Caco-2 (cell line): ENCODE measurements around the gene IL12RB2. TPM values are rescaled to one million over a fixed set of nuclear protein-coding genes. Genes with fewer than 3 reads are reported as not detected.

ENCODE experiments used
- BruUV-seq: library from RNA; stranded (reverse); fragments of 400-500 nt; replicated peaks from 2 replicates; lab custom pipeline; 2021; lab: Mats Ljungman, UMichigan
- CTCF ChIA-PET: fragments of 300-600 bp; sonication (Branson Sonifier 250); formaldehyde crosslinking; loops from one replicate; lab custom pipeline; 2022; ENCODE audit warnings: antibody characterized with exemption; lab: Charles Lee
- POLR2A ChIA-PET: fragments of 300-600 bp; sonication (Branson Sonifier 250); formaldehyde crosslinking; loops from one replicate; lab custom pipeline; 2022; ENCODE audit warnings: antibody characterized with exemption; lab: Charles Lee
- DNase-seq, 2 experiments: peaks; one replicate each; pipeline versions ENCODE4 v3.0.0 to v3.0.0-alpha.2; 2020 to 2022
- H3K27me3 ChIP-seq: replicated peaks from 2 replicates; pipeline ENCODE4 v1.6.0; 2011; ENCODE audit warnings: low read length; ENCODE audit not compliant: control insufficient read depth, insufficient read depth
- H3K36me3 ChIP-seq: 2 replicates; pipeline ENCODE4 v1.5.1; 2011; ENCODE audit warnings: low read length; ENCODE audit not compliant: control insufficient read depth, insufficient read depth
- H3K4me1 ChIP-seq: fragments of 250-450 bp; sonication (Bioruptor Pico); 2 replicates; pipeline ENCODE4 v1.5.1; 2020; ENCODE audit warnings: mild to moderate bottlenecking
- H3K4me3 ChIP-seq: 2 replicates; pipeline ENCODE4 v1.5.1; 2011; ENCODE audit warnings: low read depth, mild to moderate bottlenecking, control low read depth, low read length
- H3K9me3 ChIP-seq: fragments of 250-450 bp; sonication (Bioruptor Pico); 2 replicates; pipeline ENCODE4 v1.5.1; 2020; ENCODE audit warnings: mild to moderate bottlenecking, moderate library complexity
- H3K27ac Mint-ChIP-seq: one replicate; pipeline ENCODE4 v1.8.0; 2022; ENCODE audit warnings: mixed read lengths; ENCODE audit not compliant: unreplicated experiment
- H3K27me3 Mint-ChIP-seq: one replicate; pipeline ENCODE4 v1.8.0; 2022; ENCODE audit warnings: mixed read lengths; ENCODE audit not compliant: insufficient read depth, unreplicated experiment
- H3K36me3 Mint-ChIP-seq: one replicate; pipeline ENCODE4 v1.8.0; 2022; ENCODE audit warnings: mild to moderate bottlenecking, mixed read lengths; ENCODE audit not compliant: insufficient read depth, unreplicated experiment
- H3K4me1 Mint-ChIP-seq: one replicate; pipeline ENCODE4 v1.8.0; 2022; ENCODE audit warnings: low read depth, mixed read lengths; ENCODE audit not compliant: unreplicated experiment
- H3K4me3 Mint-ChIP-seq: one replicate; pipeline ENCODE4 v1.8.0; 2022; ENCODE audit warnings: mild to moderate bottlenecking, moderate library complexity, mixed read lengths; ENCODE audit not compliant: unreplicated experiment
- H3K9me3 Mint-ChIP-seq: one replicate; pipeline ENCODE4 v1.8.0; 2022; ENCODE audit warnings: mixed read lengths; ENCODE audit not compliant: unreplicated experiment
- CTCF ChIP-seq, 2 experiments: fragments of 200-600 bp in 1 of 2; IDR thresholded peaks; 1 replicate in 1 of 2; 2 replicates in 1 of 2; pipeline versions ENCODE4 v1.5.1 to v1.8.0; 2011 to 2022; ENCODE audit warnings: antibody characterized with exemption in 1 of 2, control low read depth in 1 of 2, inconsistent platforms in 1 of 2, low read depth in 1 of 2, low read length in 1 of 2, mild to moderate bottlenecking in 1 of 2, moderate library complexity in 1 of 2; ENCODE audit not compliant: insufficient read depth in 1 of 2, severe bottlenecking in 1 of 2, unreplicated experiment in 1 of 2
- intact Hi-C: fragments of 100-400 bp; cut with micrococcal nuclease; formaldehyde crosslinking; loops from one replicate; pipeline ENCODE4 v1.10.0; 2022; ENCODE audit not compliant: unreplicated experiment
- total RNA-seq: library from RNA; stranded (reverse); gene quantifications from 2 replicates; pipeline ENCODE4 v1.2.3, GENCODE V29; 2022

Gene IL12RB2
- total RNA-seq, 1 experiment from 2014 or later, result 0.54 TPM

- H3K9me3 Mint-ChIP-seq, result peaks cover 27% of the 10 kb centered on the region
- no peaks in the 10 kb centered on the region for H3K36me3 Mint-ChIP-seq
- no peaks in the 10 kb centered on the region for H3K27me3 Mint-ChIP-seq
- no peaks in the 10 kb centered on the region for H3K4me1 Mint-ChIP-seq
- CTCF ChIA-PET, result no interaction called here
- Histone ChIP-seq H3K4me1 (no peaks in the 10 kb centered on the region), H3K4me3 (no peak overlapping the region), H3K9me3 (no peaks in the 10 kb centered on the region), H3K27me3 (no peaks in the 10 kb centered on the region), H3K36me3 (no peaks in the 10 kb centered on the region)
- no peak overlapping the region for H3K4me3 Mint-ChIP-seq
- DNase-seq, result no peak
- intact Hi-C loops, result no loop called here
- POLR2A ChIA-PET, result no interaction called here
- BruUV-seq, result no TSS peak
- H3K27ac Mint-ChIP-seq, result no peak overlapping the region
- no peak for TF ChIP-seq CTCF (IDR thresholded peaks at IDR 0.05; ENCODE audit: insufficient read depth in 1 of 2, low read depth in 1 of 2, low read length in 1 of 2, severe bottlenecking in 1 of 2, unreplicated experiment in 1 of 2)
These were observed 74.6 kb downstream of the IL12RB2 start for GRCh38 chr1:67382292-67382691.

- Mint-ChIP-seq H3K27me3 (no peaks in the 10 kb centered on the region), H3K36me3 (no peaks in the 10 kb centered on the region), H3K4me1 (no peaks in the 10 kb centered on the region), H3K27ac (no peak overlapping the region), H3K9me3 (peaks cover 27% of the 10 kb centered on the region), H3K4me3 (no peak overlapping the region)
- no TSS peak for BruUV-seq
- intact Hi-C loops, result no loop called here
- ChIA-PET CTCF (no interaction called here), POLR2A (no interaction called here)
- no peak for TF ChIP-seq CTCF (IDR thresholded peaks at IDR 0.05; ENCODE audit: insufficient read depth in 1 of 2, low read depth in 1 of 2, low read length in 1 of 2, severe bottlenecking in 1 of 2, unreplicated experiment in 1 of 2)
- no peak for DNase-seq
- Histone ChIP-seq H3K4me1 (no peaks in the 10 kb centered on the region), H3K9me3 (no peaks in the 10 kb centered on the region), H3K4me3 (no peak overlapping the region), H3K36me3 (no peaks in the 10 kb centered on the region), H3K27me3 (no peaks in the 10 kb centered on the region)
These were observed 76.4 kb downstream of the IL12RB2 start for GRCh38 chr1:67383999-67384638.

- no peak overlapping the region for H3K4me3 Mint-ChIP-seq
- H3K36me3 ChIP-seq, result no peaks in the 10 kb centered on the region
- H3K4me3 ChIP-seq, result no peak overlapping the region
- POLR2A ChIA-PET, result interaction anchor here (0.7 kb wide), 1 partner anchor 116 kb away, joined by 4 read pairs; no protein-coding TSS in a partner anchor
- H3K4me1 ChIP-seq, result no peaks in the 10 kb centered on the region
- intact Hi-C loops, result no loop called here
- BruUV-seq, result no TSS peak
- H3K36me3 Mint-ChIP-seq, result no peaks in the 10 kb centered on the region
- no peaks in the 10 kb centered on the region for H3K9me3 ChIP-seq
- no peaks in the 10 kb centered on the region for H3K27me3 ChIP-seq
- DNase-seq, result no peak
- TF ChIP-seq CTCF (IDR thresholded peaks at IDR 0.05; ENCODE audit: insufficient read depth in 1 of 2, low read depth in 1 of 2, low read length in 1 of 2, severe bottlenecking in 1 of 2, unreplicated experiment in 1 of 2), result no peak
- peaks cover 2% of the 10 kb centered on the region for H3K9me3 Mint-ChIP-seq
- no peak overlapping the region for H3K27ac Mint-ChIP-seq
- CTCF ChIA-PET, result interaction anchor here (0.6 kb wide), 1 partner anchor 179 kb away, joined by 3 read pairs; no protein-coding TSS in a partner anchor
- no peaks in the 10 kb centered on the region for H3K4me1 Mint-ChIP-seq
- H3K27me3 Mint-ChIP-seq, result no peaks in the 10 kb centered on the region
These were observed 82.6 kb downstream of the IL12RB2 start for GRCh38 chr1:67390041-67390887.
